ENCODE data around the gene RPS10. TPM values are rescaled to one million over a fixed set of nuclear protein-coding genes. Genes with fewer than 3 reads are reported as not detected.

RPS10 gene
- total RNA-seq, 1 donor from 2014 or later = 956 TPM

DNA sequence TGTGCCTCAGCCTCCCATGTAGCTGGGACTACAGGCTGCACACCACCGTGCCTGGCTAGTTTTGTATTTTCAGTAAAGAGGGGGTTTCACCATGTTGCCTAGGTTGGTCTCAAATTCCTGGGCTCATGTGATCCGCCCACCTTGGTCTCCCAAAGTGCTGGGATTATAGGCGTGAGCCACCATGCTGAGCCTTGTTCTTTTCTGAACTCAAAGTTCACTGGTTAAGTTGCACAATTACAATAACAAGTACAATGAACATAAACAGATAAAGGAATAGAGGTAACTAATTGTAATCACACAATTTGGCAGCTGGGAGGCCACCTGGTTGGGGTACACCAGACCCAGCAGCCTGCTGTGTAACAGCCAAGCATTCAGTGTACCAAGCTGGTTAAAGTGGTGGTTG is 40.1 kb downstream of the RPS10 start:
- intact Hi-C loops (cut with DNase I) = no loop called here
- Histone ChIP-seq H3K36me3 (no peaks in the 10 kb centered on the region), H3K27me3 (ENCODE audit: low read depth) (no peaks in the 10 kb centered on the region), H3K27ac (no peak overlapping the region), H3K4me1 (peaks cover 53% of the 10 kb centered on the region), H3K9me3 (no peaks in the 10 kb centered on the region), H3K4me3 (no peak overlapping the region)
- no peak for ATAC-seq
- TF ChIP-seq CTCF (IDR thresholded peaks at IDR 0.05) = no peak
- DNase-seq = no peak

DNA sequence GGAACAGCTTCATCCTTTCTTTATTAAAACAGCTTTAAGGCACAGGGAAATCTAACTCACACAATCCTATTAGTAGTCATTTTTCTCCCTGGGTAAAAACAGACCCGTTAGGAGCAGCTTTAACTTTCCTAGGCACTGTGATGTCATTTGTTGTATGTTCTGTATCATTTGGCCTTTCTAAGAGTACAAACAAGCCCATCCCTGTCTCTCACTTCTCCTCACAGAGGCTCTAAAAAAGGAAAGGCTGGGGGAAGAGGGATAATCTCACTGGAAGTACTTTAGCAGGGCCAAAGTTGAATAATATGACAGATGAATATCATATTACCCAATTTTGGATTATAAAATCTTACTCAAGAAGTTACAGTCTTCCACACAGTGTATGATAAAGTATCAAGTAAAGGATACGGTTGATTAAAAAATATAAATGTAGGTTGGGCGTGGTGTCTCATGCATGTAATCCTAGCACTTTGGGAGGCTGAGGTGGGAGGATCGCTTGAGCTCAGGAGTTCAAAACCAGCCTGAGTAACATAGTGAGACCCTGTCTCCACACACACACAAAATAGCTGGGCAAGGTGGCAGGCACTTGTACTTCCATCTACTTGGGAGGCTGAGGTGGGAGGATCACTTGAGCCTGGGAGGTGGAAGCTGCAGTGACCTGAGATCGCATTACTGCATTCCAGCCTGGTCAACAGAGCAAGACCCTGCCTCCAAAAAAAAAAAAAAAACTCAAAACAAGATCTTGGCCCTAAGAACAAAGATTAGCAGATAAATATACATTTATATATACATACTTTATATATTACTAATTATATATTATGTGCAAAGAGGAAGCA is 41.3 kb downstream of the RPS10 start:
- Histone ChIP-seq H3K9me3 (no peaks in the 10 kb centered on the region), H3K4me1 (peaks cover 40% of the 10 kb centered on the region), H3K36me3 (no peaks in the 10 kb centered on the region), H3K4me3 (no peak overlapping the region), H3K27me3 (ENCODE audit: low read depth) (no peaks in the 10 kb centered on the region), H3K27ac (no peak overlapping the region)
- no peak for DNase-seq
- no peak for ATAC-seq
- no peak for TF ChIP-seq CTCF (IDR thresholded peaks at IDR 0.05)
- intact Hi-C loops (cut with DNase I) = no loop called here

- ATAC-seq (no peak), DNase-seq (no peak)
- no peak for TF ChIP-seq CTCF (IDR thresholded peaks at IDR 0.05)
- H3K36me3 ChIP-seq = no peaks in the 10 kb centered on the region
- H3K4me3 ChIP-seq = no peak overlapping the region
- intact Hi-C loops (cut with DNase I) = no loop called here
- H3K9me3 ChIP-seq = no peaks in the 10 kb centered on the region
- peaks cover 36% of the 10 kb centered on the region for H3K4me1 ChIP-seq
- no peaks in the 10 kb centered on the region for H3K27me3 ChIP-seq (ENCODE audit: low read depth)
- H3K27ac ChIP-seq = no peak overlapping the region
Observed at GRCh38 chr6:34383656-34384320, 42.1 kb downstream of the RPS10 start.

DNA sequence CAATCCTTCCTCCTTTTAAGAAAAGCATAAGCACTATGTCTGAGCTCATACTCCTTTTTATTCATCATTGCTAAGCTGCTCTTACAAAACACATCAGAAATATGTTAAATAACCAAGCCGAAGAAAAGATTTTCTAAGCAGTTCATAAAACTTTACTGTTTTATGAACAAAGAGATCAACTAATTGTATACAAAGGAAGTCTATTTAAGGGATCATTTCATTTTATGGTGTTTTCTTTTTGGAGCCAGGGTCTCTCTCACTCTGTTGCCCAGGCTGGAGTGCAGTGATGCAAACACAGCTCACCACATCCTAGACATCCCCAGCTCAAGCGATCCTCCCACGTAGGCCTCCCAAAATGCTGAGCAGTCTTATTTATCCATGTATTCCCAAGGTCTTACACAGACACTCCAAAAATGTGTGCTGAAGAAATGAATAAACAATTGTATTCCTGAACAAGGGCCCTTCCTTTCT is 42.7 kb downstream of the RPS10 start:
- no peak for ATAC-seq
- no peak overlapping the region for H3K4me3 ChIP-seq
- H3K36me3 ChIP-seq = no peaks in the 10 kb centered on the region
- no peak for DNase-seq
- TF ChIP-seq CTCF (IDR thresholded peaks at IDR 0.05) = no peak
- intact Hi-C loops (cut with DNase I) = no loop called here
- peaks cover 30% of the 10 kb centered on the region for H3K4me1 ChIP-seq
- H3K27ac ChIP-seq = no peak overlapping the region
- H3K9me3 ChIP-seq = no peaks in the 10 kb centered on the region
- no peaks in the 10 kb centered on the region for H3K27me3 ChIP-seq (ENCODE audit: low read depth)

GRCh38 chr6:34381081-34381480 is 44.8 kb downstream of the RPS10 start:
- intact Hi-C loops (cut with DNase I) = no loop called here
- no peak for TF ChIP-seq CTCF (IDR thresholded peaks at IDR 0.05)
- Histone ChIP-seq H3K9me3 (no peaks in the 10 kb centered on the region), H3K36me3 (no peaks in the 10 kb centered on the region), H3K27ac (no peak overlapping the region), H3K4me3 (no peak overlapping the region), H3K27me3 (ENCODE audit: low read depth) (no peaks in the 10 kb centered on the region), H3K4me1 (peaks cover 25% of the 10 kb centered on the region)
- DNase-seq (no peak), ATAC-seq (no peak)
